Cardiac fibroblast (primary cell): ENCODE measurements around the gene RECQL5.

Experiments used
- DNase-seq, 2 donors: peaks; one replicate each; pipeline versions ENCODE4 v3.0.0 to v3.0.0-alpha.2; 2010; ENCODE audit warnings: low read depth in 2 of 2
- H3K4me3 ChIP-seq, 2 donors: replicated peaks in 1 of 2; 1 replicate in 1 of 2; 2 replicates in 1 of 2; pipeline ENCODE4 v1.5.1; 2011; ENCODE audit warnings: low read depth in 2 of 2, low read length in 2 of 2, mild to moderate bottlenecking in 2 of 2, moderate library complexity in 1 of 2
- TF ChIP-seq, protein P1 (sequence below): IDR thresholded peaks from one replicate; pipeline ENCODE4 v1.5.1; 2011; ENCODE audit warnings: low read depth, mild to moderate bottlenecking, low read length, inconsistent platforms

Gene RECQL5

DNA sequence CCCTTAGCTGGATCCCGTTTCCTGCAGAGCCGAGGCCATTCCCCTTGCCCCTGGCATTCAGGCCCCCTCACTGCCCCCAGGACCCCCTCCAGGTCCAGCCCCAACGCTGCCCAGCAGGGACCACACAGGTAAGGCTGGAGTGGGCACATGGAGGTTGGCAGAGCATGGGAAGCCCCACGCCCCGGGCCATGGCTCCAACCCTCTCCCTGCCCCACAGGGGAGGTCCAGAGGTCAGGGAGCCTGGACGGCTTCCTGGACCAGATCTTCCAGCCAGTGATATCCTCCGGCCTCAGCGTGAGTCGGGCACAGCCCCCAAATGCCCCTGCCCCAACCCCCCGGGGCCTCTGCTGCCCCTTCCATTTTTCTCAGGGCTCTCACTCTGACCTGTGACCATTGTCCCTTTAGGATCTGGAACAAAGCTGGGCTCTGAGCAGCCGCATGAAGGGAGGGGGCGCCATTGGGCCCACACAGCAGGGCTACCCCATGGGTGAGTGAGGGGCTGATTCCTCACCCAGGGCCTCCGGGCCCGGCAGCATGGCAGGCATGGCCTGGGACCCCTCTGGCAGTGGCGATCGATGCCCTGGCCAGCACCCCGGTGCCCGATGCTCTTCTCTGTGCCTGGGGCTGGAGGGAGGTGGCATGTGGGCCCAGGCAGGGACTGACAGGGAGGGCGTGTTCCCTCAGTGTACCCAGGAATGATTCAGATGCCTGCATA, 52.2 kb downstream of the RECQL5 start:
- H3K4me3 ChIP-seq, result no peak overlapping the region
- TF ChIP-seq, protein P1, sequence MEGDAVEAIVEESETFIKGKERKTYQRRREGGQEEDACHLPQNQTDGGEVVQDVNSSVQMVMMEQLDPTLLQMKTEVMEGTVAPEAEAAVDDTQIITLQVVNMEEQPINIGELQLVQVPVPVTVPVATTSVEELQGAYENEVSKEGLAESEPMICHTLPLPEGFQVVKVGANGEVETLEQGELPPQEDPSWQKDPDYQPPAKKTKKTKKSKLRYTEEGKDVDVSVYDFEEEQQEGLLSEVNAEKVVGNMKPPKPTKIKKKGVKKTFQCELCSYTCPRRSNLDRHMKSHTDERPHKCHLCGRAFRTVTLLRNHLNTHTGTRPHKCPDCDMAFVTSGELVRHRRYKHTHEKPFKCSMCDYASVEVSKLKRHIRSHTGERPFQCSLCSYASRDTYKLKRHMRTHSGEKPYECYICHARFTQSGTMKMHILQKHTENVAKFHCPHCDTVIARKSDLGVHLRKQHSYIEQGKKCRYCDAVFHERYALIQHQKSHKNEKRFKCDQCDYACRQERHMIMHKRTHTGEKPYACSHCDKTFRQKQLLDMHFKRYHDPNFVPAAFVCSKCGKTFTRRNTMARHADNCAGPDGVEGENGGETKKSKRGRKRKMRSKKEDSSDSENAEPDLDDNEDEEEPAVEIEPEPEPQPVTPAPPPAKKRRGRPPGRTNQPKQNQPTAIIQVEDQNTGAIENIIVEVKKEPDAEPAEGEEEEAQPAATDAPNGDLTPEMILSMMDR, result no peak
- no peak for DNase-seq

DNA sequence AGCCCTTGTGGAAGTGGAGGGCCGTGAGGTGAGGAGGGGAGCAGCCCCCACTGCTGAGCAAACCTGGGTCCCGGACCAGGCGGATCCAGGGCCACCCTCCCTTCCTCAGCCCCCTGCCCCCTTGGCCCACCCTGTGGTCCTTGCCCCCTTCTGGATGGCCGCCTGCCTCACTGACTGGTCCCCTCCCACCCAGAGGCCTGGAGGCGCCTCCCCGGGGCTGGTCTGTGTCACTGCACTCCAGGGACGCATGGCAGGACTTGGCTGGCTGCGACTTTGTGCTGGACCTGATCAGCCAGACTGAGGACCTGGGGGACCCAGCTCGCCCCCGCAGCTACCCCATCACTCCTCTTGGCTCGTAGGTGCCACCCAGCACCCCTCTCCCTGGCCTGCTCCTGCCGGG, 52.9 kb downstream of the RECQL5 start:
- no peak overlapping the region for H3K4me3 ChIP-seq
- no peak for DNase-seq
- TF ChIP-seq, protein P1, result peak; percentile 15

DNA sequence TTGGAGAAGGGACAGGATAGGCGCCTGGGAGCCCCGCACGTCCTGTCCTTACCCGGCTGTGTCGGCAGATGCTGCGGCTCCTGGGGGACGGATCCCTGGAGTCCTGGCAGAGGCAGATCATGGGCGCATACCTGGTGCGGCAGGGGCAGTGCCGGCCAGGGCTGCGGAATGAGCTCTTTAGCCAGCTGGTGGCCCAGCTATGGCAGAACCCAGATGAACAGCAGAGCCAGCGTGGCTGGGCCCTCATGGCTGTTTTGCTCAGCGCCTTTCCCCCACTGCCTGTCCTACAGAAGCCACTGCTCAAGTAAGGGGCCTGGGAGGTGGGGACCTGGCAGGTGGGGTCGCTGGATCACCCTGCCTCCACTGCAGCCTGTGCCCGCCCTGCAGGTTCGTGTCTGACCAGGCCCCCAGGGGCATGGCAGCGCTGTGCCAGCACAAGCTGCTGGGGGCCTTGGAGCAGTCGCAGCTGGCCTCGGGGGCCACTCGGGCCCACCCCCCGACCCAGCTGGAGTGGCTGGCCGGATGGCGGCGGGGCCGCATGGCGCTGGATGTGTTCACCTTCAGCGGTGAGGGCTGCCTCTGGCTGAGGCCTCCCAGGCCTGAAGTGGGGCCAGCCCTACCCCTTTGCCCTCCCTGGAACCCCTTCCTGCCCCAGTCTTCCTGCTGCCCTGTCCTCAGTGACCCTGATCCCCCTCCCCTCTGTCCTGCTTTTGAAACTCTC, 53.9 kb downstream of the RECQL5 start:
- TF ChIP-seq, protein P1, result no peak
- H3K4me3 ChIP-seq, result no peak overlapping the region
- DNase-seq, result no peak

DNA sequence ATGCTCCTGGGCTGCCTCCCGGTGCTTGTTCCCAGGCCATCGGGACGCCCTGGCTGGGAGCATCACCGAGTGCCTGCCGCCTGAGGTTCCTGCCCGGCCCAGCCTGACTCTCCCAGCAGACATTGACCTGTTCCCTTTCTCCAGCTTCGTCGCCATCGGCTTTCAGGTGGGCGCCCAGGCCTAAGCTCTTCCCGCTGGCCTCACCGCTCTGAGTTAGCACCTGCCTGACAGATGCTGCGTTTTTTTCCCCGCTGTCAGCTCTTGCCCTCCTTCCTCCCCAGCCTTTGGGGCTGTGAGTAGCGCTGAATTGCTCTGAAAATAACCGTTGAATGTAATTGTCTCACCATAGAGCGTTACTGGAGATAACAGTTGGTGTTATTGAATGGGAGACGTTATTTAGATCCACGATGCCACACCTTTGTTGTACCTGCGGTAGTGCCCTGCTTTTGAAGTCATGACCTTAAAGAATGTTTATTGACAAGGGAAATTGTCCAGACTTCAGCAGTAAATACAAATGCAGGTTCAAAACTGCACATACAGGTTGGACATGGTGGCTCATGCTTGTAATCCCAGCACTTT, 55.0 kb downstream of the RECQL5 start:
- no peak for DNase-seq
- H3K4me3 ChIP-seq, result no peak overlapping the region
- TF ChIP-seq, protein P1, result no peak

DNA sequence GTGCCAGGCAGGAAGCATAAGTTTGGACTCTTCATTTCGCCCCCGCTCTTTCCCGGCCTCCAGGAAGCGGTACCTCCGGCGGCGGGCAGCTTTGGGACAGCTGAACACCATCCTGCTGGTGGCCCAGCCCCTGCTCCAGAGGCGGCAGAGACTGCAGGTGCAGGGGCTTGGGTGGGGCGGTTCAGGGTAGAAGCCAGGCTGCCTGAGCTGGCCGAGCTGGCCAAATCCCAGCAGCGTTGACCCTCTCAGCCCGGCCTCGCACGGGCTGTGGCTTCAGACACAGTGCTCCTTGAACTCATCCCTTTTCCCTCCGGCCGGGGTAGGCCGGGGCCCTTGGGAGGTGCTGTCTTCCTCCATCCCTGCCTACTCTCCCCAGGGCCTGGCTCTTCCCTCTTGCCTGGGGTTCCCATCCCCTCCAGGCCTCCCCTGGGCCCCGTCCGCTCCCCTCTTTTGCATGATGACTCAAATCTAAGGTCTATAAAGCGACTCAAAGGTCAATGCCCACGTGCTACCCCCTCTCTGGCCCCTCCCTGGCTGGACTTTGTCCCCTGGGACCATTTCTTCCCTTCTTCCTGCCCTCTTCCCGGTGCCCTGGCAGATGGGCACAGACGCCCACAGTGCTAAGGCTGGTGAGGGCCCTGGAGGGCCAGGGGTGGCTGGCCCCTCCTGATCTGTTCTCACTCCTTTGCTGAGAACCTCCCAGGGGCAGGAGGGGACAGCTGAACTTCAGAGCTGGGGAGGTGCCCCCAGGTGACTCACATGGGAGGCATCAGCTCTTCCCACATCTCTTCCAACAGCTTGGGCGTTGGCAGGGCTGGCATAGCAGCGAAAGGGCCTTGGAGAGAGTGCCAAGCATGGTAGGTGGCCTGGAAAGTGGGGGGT, 56.6 kb downstream of the RECQL5 start:
- DNase-seq, result no peak
- H3K4me3 ChIP-seq, result no peak overlapping the region
- TF ChIP-seq, protein P1, result no peak

DNA sequence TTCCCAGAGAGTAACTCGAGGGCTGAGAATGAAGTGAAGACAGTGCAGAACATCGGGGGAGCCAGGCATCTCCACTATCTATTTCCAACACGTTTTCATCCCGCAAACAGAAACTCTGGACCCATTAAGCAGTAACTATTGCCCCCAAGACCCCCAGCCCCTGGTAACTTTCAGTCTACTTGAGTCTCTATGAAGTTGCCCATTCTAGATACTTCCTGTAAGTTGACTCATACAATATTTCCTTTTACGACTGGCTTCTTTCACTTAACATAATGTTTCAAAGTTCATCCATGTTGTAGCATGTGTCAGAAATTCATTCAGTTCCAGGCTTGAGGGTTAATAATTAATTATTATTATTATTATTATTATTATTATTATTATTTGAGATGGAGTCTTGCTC, 59.9 kb downstream of the RECQL5 start:
- TF ChIP-seq, protein P1, result no peak
- H3K4me3 ChIP-seq, result no peak overlapping the region
- no peak for DNase-seq
